ENCODE data around the gene NUDT21. TPM values are rescaled to one million over a fixed set of nuclear protein-coding genes. Genes with fewer than 3 reads are reported as not detected.

Gene NUDT21
- total RNA-seq, 4 donors from 2014 or later, result 24.3 to 71.5 (median 35.9) TPM

- in situ Hi-C loops (cut with MboI; ENCODE audit: low sequenced_read_pairs in 4 of 4), result no loop called here
- Histone ChIP-seq H3K27me3 (no peaks in the 10 kb centered on the region), H3K4me3 (no peak overlapping the region), H3K9me3 (no peaks in the 10 kb centered on the region), H3K36me3 (peaks cover 4 to 93% of the 10 kb centered on the region in 2 donors), H3K4me1 (peaks cover 5 to 7% of the 10 kb centered on the region in 2 donors), H3K27ac (no peak overlapping the region)
- ATAC-seq (no peak), DNase-seq (no peak)
- intact Hi-C loops (cut with DNase I; ENCODE audit: low total_unique reads), result no loop called here
- TF ChIP-seq POLR2A (IDR thresholded peaks at IDR 0.05), result no peak
- TF ChIP-seq CTCF (IDR thresholded peaks at IDR 0.05 in 4 of 5, conservative IDR thresholded peaks at IDR 0.05 in 1 of 5), result no peak
Measured at GRCh38 chr16:56457927-56458470, 6.9 kb upstream of the NUDT21 start.

DNA sequence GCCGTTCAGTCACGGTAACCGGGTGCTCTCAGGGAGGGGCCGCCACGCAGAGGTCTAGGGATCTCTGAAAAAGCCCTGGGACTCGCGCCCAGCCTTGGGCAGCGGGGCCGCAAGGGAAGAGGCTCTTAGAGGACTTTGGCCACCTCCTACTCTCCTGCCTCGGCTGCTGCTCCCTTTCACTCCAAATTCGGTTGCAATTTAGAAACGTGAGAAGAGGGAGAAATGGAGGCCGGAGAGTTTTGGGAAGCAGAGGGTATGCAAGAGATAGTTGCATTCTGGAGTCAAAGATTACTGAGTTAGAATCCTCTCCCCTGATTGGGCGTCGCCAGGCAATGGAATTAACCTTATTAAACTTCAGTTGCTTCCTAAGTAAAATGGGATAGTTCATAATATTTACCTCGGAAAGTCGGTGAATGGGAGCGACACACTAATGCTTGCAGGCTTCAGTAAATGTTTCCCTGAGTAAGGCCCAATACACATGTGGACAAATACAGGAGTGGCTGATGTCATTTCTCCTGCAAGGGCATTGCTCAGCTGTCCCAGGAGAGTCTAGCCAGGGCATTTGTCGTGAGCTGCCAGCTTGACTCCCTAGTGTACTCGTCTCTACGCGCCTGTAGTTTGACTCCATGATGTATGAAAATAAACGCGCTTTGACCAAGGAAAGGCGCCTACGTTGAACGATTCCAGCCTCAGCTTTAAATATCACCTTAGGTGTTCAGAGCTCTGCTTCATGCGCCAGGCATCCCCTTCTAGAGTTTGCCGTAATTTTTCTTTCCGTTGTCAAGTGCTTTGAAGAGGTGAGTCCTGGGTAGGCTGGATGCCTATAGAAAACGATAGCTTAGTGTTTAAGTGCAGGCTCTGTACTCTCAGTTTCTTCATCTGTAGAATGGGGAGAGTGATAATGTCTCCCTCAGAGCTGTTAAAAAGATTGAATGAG, 889 bp upstream of the NUDT21 start:
- peak; percentile 72 to 83 for DNase-seq
- Histone ChIP-seq H3K27ac (peak overlapping the region; percentile 85 to 96 (median 94)), H3K4me1 (peaks cover 34 to 36% of the 10 kb centered on the region in 2 donors), H3K36me3 (peaks cover 0 to 40% of the 10 kb centered on the region in 2 donors), H3K9me3 (no peaks in the 10 kb centered on the region), H3K4me3 (peak overlapping the region; percentile 87 to 99 (median 92)), H3K27me3 (no peaks in the 10 kb centered on the region)
- TF ChIP-seq CTCF (IDR thresholded peaks at IDR 0.05 in 4 of 5, conservative IDR thresholded peaks at IDR 0.05 in 1 of 5) (no peak), POLR2A (IDR thresholded peaks at IDR 0.05) (peak in 1 of 2 donors; percentile 35)
- in situ Hi-C loops (cut with MboI; ENCODE audit: low sequenced_read_pairs in 4 of 4), result no loop called here
- peak; percentile 80 to 84 for ATAC-seq
- intact Hi-C loops (cut with DNase I; ENCODE audit: low total_unique reads), result loop anchor here (1.0 to 5.0 kb wide), 3 partner anchors 27 to 1010 kb away; partner anchors contain the start of genes AMFR and POLR2C

GRCh38 chr16:56450275-56450985, 702 bp downstream of the NUDT21 start:
- Histone ChIP-seq H3K27me3 (no peaks in the 10 kb centered on the region), H3K9me3 (no peaks in the 10 kb centered on the region), H3K36me3 (peaks cover 0 to 35% of the 10 kb centered on the region in 2 donors), H3K27ac (peak overlapping the region; percentile 85 to 96 (median 94)), H3K4me3 (peak overlapping the region; percentile 87 to 99 (median 92)), H3K4me1 (peaks cover 34 to 36% of the 10 kb centered on the region in 2 donors)
- in situ Hi-C loops (cut with MboI; ENCODE audit: low sequenced_read_pairs in 4 of 4) (no loop called here), intact Hi-C loops (cut with DNase I; ENCODE audit: low total_unique reads) (loop anchor here (5.0 kb wide), 1 partner anchor 1012 kb away; the partner anchor contains the start of gene POLR2C)
- DNase-seq (no peak), ATAC-seq (peak in 1 of 2 donors; percentile 15)
- no peak for TF ChIP-seq CTCF (IDR thresholded peaks at IDR 0.05 in 4 of 5, conservative IDR thresholded peaks at IDR 0.05 in 1 of 5)
- TF ChIP-seq POLR2A (IDR thresholded peaks at IDR 0.05), result no peak

DNA sequence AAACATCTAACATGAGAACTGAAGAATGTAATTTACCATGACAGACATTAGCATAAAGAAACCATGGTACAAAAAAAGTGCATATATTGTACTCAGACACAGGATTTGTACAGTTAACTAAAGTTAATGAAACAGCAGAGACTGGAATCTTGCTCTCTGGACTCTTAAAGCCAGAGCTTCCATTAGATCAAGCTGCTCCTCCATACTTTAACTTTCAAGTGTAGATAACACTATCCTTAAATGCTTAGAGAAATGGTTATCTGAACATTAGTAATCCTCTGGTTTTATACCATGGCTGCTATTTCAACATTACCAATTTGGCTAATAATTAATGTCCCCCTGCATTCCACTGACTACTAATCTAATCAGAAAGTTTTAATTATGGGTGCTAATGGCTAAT, 3.1 kb downstream of the NUDT21 start:
- Histone ChIP-seq H3K4me3 (no peak overlapping the region), H3K9me3 (no peaks in the 10 kb centered on the region), H3K27me3 (no peaks in the 10 kb centered on the region), H3K36me3 (peaks cover 0 to 14% of the 10 kb centered on the region in 2 donors), H3K4me1 (peaks cover 29% of the 10 kb centered on the region in 2 donors), H3K27ac (no peak overlapping the region)
- in situ Hi-C loops (cut with MboI; ENCODE audit: low sequenced_read_pairs in 4 of 4), result no loop called here
- ATAC-seq, result no peak
- intact Hi-C loops (cut with DNase I; ENCODE audit: low total_unique reads), result no loop called here
- DNase-seq, result no peak
- TF ChIP-seq CTCF (IDR thresholded peaks at IDR 0.05 in 4 of 5, conservative IDR thresholded peaks at IDR 0.05 in 1 of 5) (no peak), POLR2A (IDR thresholded peaks at IDR 0.05) (no peak)

Data from gastrocnemius medialis (tissue), 4 donors.